NCI-H345 (cell line): ENCODE measurements around the gene MYNN.

ENCODE experiments used
- DNase-seq: peaks from one replicate; lab custom pipeline; 2025; lab: John Stamatoyannopoulos, UW

MYNN gene

DNA sequence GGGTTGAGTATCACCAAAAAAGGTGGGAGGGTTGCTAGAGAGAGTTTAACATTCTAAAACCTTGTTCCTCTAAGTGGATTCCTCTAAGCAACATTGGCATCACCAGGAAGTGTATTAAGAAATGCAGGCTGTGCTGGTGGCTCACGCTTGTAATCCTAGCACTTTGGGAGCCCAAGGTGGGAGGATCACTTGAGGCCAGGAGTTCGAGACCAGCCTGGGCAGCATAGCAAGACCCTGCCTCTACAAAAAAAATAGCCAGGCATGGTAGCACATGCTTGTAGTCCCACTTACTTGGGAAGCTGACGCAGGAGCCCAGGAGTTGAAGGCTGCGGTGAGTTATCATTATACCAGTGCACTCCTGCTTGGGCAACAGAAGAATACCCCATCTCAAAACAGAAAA, 4.6 kb downstream of the MYNN start:
- no peak for DNase-seq

DNA sequence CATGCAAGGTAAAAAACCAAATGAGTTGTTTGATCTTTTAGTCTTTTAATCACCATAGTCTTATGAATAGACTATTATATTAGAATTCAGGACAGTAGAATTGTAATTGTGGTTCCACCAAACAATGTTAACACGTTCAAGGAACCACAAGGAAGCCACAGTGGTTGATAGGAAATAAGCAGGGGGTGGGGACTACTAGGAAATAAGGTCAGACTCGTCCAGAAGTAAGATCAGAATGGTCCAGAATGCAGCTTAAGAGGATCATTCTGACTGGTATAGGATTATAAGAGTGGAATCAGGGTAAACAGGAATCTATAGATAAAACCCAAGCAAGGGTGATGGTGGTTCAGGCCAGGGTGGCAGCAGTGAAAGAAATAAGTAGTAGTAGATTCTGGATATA, 7.5 kb downstream of the MYNN start:
- DNase-seq: no peak

DNA sequence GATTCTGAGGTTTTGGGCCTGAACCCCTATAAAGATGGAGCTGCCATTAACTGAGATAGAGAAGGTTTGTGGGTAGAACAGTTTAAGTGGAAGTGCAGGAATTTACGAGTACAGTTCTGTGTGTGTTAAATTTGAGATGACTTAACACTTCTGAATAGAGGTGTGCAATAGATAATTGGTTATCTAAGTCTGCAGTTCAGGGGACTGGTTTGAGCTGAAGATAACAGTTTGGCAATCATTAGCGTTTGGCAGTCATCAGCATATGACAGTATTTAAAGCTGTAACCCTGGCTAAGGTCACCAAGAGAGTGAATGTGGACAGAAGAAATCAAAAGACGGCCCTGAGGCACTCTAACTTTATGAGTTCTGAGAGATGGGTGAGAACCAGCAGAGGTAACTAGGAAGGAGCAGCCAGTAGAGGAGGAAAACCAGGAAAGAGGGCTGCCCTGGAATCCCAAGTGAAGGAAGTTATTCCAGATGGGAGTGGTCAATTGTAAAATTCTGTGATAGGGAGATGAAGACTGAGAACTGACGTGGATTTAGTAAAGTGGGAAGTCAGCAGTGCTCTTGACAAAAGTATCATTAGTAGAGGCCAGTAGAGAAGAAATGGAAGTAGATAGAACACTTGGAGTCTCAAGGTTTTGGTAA, 8.1 kb downstream of the MYNN start:
- no peak for DNase-seq

DNA sequence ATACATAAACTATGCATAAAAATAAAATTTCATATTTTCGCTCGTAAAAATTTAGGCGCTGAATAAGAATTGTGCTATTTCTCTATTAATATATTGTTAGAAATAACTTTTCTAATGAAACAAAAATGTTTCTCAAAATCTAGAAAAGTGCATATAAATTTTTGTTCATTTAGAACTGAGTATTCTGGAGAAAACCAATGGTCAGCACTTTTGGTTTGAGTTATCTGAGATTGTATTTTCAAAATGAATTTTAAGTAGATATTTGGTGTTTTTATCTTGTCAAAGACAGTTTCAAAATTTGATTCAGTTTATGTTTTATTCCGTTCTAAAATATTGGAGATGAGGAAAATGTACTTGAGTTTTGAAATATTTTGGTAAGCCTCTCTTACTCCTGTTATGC, 13.9 kb downstream of the MYNN start:
- DNase-seq: no peak

DNA sequence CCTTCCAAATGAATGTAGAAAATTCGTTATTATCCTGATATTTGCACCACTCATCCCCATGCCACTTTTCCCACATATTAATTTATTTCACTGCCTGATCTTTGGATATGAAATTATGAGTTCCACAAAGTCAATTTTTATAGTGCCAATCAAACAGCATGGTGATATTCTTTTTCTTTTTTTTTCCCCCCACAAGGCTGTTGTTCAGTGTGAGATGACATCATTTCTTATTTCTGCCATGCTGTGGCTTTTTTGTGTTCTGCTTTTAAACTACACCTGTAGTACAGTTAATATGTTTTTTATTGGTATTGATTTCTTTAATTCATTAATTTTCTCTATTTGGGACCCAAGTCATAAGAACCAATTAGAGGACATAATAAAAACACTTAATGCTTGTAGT, 14.6 kb downstream of the MYNN start:
- no peak for DNase-seq

DNA sequence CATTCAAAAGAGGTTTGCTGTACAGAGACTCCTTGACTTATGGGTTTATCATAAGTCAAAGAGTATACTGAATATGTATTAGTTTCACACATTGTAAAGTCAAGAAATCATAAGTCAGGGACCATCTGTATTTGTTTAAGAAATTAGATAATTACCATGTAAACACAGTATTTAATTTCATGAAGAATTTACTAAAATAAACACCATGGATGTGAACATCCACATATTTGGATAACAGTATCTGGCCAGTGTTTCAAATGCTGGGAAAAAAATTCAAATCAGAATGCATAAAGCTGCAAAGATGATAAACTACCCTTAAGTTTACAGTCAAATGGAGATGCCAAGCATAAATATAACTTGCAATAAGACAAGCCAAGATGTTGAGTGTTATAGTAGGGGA, 17.0 kb downstream of the MYNN start:
- no peak for DNase-seq

DNA sequence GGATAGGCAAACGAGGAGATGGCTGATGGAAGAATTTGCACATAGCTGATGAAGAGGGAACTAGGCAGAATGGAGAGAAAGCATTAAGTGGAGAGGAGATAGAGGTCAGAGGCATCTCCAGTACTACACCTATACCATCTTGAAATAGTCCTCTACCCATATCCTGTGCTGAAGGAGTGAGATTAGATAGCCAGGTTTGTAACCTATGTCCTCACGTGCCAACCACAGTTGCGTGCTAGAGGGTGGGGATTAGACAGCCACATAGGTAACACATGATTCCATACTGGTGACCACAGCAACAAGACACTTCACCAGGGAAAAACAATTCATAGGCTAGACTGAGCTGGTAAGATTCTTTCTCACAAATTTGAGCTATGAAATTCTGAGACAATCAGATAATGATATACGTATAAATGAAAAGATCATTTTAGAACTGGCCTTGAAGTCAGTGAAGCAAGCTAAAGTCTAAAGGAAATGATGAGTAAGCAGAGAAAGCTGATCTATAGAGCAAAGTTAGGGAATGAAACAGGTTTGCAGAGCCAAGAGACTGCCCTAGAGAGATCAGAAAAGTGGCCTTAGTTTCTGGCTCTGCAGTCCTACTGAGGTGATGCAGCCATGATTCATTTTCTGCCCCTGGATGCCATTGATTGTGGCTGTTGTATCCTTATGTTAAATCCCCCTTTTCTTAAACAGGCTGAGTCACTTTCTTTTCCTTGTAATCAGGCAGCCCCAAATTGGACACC, 17.7 kb downstream of the MYNN start:
- DNase-seq: no peak

DNA sequence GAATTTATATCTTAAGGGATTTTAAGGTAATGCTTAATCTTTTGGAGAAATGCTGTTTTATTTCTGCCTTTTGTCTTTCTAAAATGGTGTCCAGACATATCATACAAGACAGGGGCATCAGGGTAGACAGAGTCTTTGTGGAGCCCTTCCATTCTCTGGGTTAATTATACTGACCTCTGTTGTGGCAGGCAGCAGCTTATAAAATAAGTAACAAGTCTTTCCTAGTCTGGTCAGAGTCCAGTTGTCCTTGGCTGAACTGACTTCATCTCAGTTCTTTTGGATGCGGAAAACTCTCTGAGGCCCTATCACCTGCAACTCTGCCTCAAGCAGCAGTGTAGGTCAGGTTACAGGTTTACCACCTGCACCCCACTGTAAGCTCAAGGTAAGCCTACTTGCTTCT, 19.2 kb downstream of the MYNN start:
- no peak for DNase-seq

DNA sequence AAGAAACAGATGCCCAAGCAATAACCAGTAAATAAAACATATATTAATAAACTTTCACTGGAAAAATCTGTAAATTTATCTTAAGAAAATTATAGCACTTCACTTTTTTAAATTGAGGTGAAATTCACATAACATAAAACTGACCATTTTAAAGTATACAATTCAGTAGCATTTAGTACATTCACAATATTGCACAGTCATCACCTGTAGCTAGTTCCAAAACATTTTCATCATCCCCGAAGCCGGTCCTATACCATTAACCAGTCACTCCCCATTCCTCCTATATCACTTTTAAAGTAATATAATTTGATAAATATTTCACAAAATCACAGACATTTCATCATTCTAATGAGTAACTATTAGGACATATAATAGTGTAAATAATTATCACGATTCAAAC, 31.5 kb downstream of the MYNN start:
- no peak for DNase-seq

DNA sequence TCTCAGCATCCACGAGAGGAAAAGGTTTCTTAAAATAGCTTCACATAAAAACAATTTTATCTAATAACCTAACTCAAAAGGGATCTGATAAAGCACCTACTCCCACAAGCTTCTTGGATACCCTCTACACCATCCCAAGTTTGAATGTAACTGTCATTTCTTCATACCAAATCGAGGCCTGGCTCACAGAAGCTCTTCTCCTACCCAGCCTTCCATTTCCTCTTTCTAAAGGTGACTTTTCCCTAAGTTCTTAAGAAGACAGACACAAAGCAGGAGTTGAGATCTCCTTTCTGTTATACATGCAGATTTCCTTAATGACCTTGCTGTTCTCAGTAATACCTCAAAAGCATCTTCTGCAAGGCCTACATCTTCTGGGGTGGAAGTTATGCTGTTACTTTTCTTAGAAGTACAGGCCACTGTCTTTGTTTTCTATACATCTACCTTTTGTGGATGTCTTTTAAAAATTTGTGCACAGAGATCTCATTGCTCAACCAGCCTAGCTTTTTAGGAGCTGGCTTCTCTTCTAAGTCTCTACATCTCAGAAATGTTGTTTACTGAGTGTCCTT, 36.1 kb downstream of the MYNN start:
- no peak for DNase-seq

DNA sequence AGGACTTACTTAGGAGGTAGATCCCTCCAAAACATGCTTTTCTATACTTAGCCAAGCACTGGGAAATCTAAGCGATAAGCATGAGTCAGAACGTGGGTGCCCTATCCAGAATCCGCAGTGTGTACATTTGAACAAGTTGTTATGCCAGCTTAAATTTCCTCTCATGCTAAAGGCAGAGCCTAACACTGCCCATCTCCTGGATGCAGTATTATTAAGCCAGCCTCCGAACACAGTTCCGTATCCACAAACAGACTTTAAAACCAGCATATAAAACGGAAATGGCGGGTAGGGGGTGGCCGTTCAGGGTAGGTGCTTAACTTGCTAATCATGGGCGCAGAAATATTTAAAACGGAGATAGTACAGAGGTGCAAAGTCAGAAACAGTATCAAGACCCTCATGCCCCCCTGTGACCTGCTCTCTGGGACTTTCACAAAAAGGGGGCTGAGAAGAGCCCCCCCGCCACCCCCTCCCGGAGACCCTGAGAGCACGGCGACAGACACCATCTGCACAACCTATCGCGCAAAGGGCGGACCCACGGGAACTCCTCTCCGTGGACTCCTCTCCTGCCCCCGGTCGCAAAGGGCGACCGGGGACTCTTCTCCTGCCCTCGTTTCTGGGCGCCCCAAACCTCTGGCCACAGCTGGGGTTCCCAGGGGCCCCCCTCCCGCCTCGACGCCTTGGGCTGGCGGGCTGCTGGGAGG, 38.6 kb downstream of the MYNN start:
- DNase-seq: peak; percentile 37

DNA sequence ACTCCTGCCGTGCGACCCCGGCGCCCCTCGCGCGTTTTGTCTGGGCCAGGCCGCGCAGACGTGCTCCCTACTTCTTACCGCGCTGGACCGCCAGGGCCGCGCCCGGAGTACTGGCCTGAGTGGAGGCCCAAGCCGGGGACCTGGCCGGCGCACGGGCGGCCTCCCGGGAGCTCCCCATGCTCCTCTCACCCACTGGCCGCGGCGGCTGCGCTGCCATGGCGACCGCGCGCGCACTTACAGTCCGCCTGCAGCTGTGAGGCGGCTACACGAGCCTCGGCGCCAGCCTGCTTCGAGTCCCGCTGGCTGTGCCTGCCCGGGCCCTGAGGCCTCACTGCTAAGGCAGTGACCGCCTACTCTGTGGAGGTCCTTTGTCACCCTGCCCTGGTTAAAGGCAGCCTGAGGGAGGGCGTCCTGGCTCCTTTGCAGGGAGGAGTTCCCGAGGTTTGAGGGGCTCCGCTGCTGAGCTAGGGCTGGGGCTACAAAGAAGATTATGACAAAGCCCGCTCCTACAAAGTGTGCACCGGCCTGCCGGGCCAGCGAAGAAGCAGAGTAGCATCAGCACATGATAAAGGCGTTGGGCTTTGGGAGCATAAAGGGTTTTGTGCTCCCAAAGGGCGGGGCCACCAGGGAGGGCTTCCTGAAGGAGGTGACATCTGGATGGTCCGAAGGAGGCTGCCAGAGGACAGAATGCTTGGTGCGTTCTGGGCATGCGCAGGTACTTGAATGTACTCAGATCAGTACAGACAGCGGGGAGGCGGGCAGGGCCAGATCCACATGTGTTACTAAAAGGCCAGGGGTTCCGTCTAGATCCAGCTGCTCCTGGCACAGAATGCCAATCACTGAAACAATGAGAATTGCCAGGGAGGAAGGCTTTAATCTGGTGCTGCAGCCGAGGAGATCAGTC, 39.4 kb downstream of the MYNN start, which contains the start of the genes LRRC34 and LRRIQ4:
TSS of gene LRRC34 (minus strand) at position 573 of the 904 bp plus-strand sequence. CDS start at position 217, 356 bp downstream.
TSS of gene LRRIQ4 (plus strand) at position 539 of the 904 bp plus-strand sequence. CDS start 9,052 bp downstream, outside the sequence.
- DNase-seq: peak; percentile 70

DNA sequence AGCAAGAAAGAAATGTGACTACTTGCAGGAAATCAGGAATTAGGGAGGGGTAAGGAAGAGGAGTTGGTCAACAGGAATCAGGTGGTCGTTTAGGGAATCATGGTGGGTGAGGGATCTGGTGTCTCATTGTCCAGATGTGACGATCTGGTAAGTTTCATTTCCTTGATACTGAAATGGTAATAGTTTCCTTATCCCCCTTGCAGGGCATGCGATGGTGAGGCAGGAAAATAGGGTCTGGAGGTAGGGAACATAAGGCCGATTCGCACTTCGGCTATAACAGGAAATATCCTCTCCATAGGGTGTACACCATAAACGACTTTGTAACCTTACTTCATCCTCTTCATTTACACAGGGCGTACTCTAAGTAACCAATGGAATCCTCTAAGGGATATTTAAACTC, 40.1 kb downstream of the MYNN start:
- DNase-seq: no peak

DNA sequence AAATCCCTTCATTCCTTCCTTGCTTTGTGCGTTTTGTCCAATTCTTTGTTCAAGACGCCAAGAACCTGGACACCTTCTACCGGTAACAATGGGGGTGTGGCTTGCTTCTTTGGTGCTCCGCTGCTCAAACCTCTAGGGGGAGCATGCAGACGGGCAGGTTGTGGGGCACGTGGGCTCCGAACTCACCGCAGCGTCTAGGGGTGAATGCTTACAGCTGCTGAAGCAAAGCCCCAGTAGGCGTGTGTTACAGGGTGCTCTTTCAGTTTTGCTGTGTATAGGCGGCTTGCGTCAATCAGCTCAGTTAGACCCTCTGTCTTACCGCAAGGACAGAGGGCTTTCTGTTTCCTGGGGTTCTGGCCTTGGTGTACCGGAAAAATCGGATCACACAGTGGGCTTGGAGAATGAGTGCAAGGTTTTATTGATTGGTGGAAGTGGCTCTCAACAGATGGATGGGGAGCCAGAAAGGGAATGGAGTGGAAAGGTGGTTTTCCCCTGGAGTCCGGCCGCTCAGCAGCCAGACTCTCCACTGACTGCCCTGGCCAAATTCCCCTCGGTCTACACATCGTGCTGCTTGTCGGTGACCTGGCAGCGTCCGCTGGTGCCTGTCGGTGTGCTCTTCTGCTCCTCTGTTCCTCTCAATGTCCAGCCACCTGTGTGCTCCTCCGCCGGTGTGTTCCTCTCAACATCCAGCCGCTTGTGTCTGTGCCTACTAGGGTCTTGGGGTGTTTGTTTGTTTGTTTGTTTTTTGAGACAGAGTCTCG, 40.7 kb downstream of the MYNN start:
- DNase-seq: peak; percentile 40

DNA sequence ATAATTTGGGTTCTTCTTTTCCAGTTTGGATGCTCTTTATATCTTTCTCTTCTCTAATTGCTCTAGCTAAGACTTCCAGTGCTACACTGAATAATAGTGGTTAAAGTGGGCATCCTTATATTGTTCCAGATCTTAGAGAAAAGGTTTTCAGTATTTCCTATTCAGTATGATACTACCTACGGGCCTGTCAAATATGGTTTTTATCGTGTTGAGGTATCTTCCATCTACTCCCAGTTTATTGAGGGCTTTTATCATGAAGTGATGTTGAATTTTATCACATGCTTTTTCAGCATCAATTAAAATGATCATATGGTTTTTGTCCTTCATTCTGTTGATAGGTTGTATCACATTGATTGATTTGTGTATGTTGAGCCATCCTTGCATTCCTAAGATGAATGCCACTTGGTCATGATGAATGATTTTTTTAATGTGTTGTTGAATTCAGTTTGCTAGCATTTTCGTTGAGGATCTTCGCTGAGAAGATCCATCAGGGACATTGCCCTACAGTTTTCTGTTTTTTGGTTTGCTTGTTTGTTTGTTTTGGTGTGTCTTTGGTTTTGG, 42.5 kb downstream of the MYNN start:
- no peak for DNase-seq

DNA sequence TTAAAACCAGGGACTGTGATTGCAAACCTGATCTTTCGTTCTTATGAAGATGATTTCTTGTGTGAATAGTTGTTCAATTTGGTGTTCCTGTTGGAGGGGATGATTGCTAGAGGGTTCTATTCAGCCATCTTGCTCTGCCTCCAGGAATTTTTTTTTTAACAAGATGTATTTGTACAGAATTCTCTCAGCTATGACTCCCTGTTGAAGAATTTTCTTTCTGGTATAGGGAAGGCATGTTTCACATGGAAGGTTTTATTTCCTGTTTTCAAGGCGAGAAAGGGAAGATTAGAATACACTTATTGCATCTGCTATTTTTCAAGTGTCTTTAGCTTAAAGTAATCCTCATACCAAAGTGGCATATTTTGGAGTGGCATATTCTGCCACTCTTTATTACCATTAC, 45.1 kb downstream of the MYNN start:
- no peak for DNase-seq

DNA sequence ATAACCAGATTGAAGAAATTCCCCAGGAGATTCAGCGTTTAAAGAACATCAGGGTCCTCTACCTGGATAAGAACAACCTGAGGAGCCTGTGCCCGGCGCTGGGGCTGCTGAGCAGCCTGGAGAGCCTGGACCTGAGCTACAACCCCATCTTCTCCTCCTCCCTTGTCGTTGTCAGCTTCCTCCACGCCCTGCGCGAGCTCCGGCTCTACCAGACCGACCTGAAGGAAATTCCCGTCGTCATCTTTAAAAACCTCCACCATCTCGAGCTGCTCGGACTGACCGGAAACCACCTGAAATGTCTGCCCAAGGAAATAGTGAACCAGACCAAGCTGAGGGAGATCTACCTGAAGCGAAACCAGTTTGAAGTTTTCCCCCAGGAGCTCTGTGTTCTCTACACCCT, 48.9 kb downstream of the MYNN start:
- no peak for DNase-seq

DNA sequence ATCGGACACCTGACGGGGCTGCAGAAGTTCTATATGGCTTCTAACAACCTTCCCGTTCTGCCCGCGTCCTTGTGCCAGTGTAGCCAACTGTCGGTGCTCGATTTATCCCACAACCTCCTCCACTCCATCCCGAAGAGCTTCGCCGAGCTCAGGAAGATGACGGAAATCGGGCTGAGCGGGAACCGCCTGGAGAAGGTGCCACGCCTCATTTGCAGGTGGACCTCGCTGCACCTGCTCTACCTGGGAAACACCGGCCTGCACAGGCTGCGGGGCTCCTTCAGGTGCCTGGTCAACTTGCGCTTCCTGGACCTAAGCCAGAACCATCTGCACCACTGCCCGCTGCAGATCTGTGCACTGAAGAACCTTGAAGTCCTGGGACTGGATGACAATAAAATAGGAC, 49.3 kb downstream of the MYNN start:
- peak; percentile 62 for DNase-seq

DNA sequence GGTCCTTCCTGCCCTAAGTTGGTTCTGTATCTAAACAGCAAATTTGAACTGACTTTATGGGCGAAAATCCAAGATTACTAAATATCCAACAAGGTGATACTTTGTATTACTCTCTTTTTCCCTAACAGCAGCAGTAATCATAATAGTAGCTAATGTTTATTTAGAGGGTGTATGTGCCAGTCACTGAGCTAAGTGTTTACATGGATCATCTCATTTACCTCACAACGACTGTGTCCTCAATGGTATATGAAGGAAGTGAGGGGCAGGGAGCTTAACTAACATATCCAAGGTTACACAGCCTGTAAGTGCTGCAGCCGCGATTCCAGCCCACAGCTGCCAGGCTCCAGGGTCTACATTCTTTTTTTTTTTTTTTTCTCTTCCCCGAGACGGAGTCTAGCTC, 49.8 kb downstream of the MYNN start:
- peak; percentile 50 for DNase-seq

DNA sequence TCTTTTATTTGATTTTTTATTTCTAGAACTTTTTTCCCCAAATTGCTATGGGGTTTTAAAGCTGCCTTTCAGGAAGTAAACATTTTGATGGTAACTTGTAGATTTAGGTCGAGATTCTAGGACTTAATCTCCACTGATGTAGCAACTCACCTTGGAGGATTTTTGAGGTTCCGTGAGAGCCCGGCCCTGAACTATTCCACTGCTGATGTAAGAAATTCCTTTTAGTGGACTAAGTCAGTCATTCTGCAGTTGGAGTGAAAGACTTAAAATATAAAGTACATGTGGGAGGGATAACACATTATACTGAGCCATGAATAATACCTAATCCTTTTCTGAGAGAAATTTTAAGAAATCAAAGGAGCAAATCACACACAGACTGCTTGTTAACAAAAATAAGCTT, 52.1 kb downstream of the MYNN start:
- no peak for DNase-seq

DNA sequence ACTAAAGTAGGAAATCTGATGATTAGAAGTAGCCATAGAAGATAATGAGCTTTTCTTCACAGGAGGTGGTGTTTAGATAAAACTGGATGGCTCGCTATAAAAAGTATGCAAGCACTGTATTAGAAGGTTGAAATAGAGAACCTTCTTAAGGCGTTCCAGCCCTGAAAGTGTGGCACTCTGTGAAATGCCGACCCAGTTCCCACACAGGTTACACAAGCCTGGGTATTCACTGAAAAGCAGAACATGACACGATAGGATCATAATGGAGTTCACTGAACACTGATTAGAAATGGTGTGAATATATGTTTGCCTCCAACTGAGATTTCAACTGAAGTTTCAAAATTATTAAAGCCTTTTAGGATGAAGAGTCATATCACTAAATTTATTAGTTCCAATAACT, 54.5 kb downstream of the MYNN start:
- DNase-seq: no peak
